ENCODE results near the gene CACNG6.
A peak's percentile ranks its signal among the peaks of the same experiment; 100 is the strongest.

DNA sequence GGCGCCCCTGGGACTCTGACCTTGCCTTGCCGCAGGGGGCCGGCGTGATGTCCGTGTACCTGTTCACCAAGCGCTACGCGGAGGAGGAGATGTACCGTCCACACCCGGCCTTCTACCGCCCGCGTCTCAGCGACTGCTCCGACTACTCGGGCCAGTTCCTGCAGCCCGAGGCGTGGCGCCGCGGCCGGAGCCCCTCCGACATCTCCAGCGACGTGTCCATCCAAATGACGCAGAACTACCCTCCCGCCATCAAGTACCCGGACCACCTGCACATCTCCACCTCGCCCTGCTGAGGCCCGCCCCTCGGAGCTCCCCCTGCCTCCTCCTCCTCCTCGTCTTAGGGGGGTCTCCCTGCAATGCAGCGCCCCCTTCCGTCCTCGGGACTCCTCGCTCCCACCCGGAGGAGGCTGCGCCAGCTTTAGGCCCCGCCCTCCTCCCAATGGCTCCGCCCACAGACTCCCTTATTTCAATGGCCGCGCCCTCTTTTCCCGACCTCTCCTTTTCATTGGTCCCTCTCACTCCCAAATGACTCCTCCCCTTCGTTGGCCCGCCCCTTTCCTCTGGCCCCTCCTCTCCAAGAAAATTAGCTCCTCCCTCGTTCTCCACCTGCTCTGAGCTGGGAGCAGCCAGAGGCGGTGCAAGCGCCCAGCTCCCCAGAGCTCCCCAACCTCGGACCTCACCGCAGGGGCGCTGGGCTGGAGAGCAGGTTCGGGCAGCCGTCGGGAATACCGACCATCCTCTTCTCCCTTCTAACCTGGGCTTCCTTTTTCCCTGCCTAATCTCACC is 49.2 kb upstream of the CACNG6 start:
- TF ChIP-seq EZH2phosphoT487 (IDR thresholded peaks at IDR 0.05; ENCODE audit: borderline replicate concordance, low read length) (no peak), EZH2 (IDR thresholded peaks at IDR 0.05; ENCODE audit: low read length, unreplicated experiment) (no peak)
- TF ChIP-seq, protein P1, sequence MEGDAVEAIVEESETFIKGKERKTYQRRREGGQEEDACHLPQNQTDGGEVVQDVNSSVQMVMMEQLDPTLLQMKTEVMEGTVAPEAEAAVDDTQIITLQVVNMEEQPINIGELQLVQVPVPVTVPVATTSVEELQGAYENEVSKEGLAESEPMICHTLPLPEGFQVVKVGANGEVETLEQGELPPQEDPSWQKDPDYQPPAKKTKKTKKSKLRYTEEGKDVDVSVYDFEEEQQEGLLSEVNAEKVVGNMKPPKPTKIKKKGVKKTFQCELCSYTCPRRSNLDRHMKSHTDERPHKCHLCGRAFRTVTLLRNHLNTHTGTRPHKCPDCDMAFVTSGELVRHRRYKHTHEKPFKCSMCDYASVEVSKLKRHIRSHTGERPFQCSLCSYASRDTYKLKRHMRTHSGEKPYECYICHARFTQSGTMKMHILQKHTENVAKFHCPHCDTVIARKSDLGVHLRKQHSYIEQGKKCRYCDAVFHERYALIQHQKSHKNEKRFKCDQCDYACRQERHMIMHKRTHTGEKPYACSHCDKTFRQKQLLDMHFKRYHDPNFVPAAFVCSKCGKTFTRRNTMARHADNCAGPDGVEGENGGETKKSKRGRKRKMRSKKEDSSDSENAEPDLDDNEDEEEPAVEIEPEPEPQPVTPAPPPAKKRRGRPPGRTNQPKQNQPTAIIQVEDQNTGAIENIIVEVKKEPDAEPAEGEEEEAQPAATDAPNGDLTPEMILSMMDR (conservative IDR thresholded peaks at IDR 0.05; ENCODE audit: low read depth, low read length), result peak; percentile 24; the same call in 1 of the 2 replicates
